IPS-18c (cell line): ENCODE results near the gene POLR1A.

ENCODE experiments used
- H3K4me3 ChIP-seq: 2 replicates; pipeline ENCODE4 v1.7.0; 2013; ENCODE audit warnings: low read depth, mild to moderate bottlenecking, low read length, moderate library complexity; ENCODE audit not compliant: insufficient read depth
- H3K9me3 ChIP-seq: one replicate; pipeline ENCODE4 v1.6.1; 2013; ENCODE audit warnings: mild to moderate bottlenecking, low read length, moderate library complexity; ENCODE audit not compliant: control insufficient read depth, insufficient read depth

The POLR1A gene

DNA sequence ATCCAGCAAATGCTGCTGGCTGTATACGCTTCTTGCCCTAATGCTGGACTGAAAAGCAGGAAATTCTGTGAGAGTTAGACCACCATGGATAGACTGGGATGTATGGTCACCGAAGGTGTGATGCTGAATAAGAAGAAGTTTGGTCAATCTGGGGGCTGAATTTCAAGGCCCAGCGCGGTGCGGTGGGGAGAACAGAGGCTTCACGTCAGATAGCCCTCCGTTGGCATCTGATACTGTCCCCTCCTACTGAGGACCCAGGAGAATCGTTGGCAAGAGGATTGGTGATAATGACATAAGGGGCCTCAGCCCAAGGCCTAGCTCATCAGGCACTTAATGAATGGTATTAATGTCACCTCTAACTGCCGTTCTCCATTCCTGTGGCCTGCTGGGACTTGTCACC, 119.6 kb downstream of the POLR1A start:
- no peak overlapping the region for H3K4me3 ChIP-seq
- no peaks in the 10 kb centered on the region for H3K9me3 ChIP-seq

DNA sequence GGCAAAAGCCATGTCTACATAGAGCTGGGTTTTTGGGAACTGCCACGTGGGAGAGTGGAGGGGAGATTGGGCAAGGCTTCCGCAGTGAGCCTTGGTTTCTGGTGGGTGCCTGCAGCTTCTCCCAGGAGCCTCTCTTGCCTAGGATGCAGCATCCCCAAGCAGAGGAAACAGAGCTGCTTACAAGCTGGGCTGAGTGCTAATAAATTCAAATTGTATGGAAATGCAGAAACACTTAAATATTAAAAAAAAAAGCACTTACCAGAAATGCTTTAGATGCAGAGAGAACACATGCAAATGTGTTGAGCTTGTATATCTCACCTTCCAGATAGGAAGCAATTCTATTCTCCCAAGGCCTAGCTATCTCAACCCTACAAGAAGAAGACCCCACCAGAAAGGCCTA, 120.9 kb downstream of the POLR1A start:
- Histone ChIP-seq H3K4me3 (no peak overlapping the region), H3K9me3 (no peaks in the 10 kb centered on the region)

DNA sequence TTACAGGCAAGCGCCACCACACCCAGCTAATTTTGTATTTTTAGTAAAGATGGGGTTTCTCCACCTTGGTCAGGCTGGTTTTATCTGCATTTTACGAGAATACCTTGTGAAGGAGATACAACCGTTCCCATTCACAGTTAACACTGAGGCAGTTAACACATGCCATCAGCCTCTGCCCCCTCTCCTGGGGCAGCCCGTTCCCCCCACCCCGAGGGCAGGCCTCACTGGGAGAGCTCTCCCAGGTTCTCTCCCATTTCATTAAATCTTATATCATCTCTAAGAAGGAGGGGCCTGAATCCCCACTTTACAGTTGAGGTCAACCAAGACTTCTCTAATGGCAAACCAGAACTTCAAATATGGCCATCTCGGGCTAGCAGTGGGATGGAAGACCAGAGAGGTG, 121.9 kb downstream of the POLR1A start:
- H3K9me3 ChIP-seq: no peaks in the 10 kb centered on the region

DNA sequence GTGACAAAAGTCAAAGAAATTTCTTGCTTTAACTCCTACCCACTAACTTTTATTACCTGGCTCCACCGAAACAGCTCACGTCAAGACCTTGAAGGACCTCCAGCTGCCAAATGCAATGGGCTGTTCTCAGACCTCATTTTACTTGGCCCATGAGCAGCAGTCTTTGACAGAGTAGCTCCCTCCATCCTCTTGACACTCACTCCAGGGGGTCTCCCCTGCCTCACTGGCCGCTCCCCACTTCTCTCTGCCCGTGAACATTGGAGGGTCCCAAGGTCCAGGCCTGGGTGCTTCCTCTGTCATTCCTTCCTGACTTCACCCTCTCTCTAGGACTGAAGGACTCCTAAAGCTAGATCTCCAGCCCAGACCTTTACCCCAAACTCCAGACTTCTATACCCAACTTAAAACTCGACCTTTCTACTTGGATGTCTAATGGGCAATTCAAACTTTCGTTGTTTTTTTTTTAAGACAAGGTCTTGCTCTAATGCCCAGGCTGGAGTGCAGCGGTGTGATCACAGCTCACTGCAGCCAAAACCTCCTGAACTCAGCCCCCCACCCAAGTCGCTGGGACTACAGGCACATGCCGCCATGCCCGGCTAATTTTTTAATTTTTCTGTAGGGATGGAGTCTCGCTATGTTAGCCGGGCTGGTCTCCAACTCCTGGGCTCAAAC, 124.0 kb downstream of the POLR1A start:
- H3K9me3 ChIP-seq: no peaks in the 10 kb centered on the region
- no peak overlapping the region for H3K4me3 ChIP-seq

More for the DNA sequence above, 121.9 kb downstream of the POLR1A start:
- H3K4me3 ChIP-seq: no peak overlapping the region

DNA sequence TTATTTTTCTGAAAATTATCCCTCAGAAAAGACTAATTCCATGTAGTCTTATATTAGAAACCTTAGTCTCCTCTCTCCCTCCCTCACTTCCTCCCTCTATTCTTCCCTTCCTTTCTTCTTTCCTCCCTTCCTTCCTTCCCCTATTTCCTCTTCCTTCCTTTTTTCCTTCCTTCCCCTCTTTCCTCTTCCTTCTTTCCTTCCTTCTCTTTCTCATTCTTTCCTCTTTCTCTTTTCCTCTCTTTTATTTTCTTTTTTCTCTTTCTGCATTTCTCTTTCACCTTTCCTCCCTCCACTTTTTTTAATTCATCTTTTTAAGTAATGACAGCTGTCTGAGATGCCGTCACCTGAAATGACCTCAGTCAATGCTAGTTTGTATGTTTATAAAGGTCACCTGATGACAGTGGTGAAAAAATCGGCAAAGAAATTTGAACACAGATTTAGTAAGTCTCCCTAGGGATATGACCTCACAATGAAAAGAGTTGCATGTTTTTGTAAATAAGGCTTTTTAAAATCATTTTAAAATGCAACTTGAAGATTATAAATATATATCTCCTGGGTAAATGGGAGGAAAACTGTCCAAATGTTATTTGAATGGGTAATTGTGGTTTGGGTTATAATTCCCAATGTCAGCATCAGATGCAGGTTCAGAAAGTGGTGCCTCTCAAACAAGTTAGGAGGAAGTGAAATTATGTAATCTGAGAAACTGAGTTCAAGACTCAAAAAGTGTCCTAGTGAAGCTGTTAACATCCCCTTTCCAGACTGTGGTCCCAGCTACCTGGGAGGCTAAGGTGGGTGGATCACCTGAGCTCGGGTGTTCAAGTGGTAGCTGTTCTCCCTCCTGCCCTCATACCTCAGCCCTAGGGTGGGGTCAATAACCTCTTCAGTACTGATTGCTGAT, 126.6 kb downstream of the POLR1A start:
- Histone ChIP-seq H3K4me3 (no peak overlapping the region), H3K9me3 (no peaks in the 10 kb centered on the region)

DNA sequence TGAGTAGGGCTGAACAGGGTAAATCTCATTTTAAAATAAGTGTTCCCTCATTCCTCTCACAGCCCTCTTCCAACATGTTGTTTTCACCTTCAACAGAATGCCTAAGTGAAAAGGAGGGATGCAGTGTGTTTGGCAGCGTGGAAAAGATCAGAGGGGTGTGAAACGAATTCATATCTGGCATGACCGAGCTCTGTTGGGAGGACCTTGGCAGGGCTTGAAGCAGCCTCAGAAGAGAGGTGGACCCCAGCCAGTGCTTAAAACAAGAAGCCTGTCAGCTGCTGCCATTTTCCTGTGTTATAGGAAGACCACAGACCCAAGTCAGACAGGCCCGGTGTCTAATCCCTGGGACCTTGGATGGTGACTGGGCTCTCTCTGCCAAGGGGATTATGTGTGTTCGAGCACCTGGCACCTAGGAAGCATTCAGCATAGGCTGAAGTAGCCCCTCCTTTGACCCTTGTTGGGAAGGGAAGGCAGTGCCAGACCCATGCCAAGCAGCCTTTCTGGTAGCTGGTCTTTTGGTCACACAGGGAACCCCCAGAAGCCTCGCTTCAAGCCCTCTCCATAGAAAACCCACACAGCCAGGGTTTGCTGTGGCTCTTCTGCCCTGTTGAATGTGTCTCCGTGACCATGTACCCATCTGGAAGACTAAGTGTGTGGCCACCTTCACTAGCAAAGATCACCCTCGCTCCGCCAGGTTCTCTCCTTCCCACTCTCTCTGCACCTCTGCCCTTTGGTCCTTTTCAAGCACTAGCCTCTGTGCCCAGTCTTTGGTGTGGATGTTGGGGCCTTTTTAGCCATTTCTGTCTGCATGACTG, 129.4 kb downstream of the POLR1A start:
- Histone ChIP-seq H3K4me3 (no peak overlapping the region), H3K9me3 (no peaks in the 10 kb centered on the region)

DNA sequence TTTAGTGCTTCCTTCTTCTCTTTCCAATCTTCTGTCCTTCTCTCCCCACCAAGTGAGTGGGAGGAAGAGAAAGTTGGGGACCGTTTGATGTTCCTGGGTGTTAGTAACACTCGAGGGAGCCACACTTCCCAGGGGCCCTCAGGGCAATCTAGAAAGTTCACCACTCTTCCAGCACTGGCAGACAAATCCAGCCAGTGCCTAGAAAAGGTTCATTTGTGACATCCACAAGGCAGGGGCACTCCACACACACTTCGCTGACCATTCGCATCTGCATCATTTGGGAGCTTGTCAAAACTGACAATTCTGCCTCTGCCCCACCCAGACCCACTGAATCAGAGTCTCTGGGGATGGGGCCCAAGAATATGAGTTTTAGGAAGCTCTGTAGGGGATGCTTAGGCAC, 130.1 kb downstream of the POLR1A start:
- no peak overlapping the region for H3K4me3 ChIP-seq
- no peaks in the 10 kb centered on the region for H3K9me3 ChIP-seq

DNA sequence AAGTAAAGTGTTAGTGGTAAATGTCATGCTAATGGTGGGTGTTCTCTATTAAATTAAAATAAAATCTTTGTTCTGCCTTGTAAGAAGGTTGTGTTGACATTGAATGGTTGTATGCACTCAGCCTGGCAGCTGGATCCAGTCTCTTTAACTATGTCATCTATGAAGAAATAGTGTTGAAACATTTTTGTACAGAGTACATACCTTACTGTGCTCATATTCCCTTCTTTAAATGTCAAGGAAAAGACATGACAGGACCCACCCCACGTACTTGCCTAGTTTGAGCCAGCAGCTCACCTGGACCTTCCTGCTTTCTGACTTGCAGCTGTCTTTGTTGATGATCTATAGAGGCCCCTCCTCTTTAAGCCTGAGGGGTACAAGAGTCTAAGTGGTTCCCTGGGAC, 131.3 kb downstream of the POLR1A start:
- H3K4me3 ChIP-seq: no peak overlapping the region
- H3K9me3 ChIP-seq: peaks cover 2% of the 10 kb centered on the region

DNA sequence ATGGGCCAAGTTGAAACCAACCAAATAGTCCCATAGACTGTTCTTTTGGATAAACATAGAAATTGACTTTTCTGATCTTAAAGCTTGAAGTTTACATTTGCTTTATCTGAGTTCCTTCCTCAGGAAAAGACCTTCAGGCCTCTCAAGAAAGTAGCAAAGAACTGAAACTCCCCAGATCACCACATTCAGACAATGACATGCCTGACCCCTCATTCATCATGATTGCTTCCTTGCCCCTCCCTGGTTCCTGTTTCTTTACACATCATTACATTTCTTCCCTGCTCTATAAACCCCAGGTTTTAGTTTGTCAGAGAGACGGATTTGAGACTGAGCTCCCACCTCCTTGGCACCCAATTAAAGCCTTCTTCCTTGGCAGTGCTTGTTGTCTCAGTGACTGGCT, 133.3 kb downstream of the POLR1A start:
- no peak overlapping the region for H3K4me3 ChIP-seq
- peaks cover 2% of the 10 kb centered on the region for H3K9me3 ChIP-seq

DNA sequence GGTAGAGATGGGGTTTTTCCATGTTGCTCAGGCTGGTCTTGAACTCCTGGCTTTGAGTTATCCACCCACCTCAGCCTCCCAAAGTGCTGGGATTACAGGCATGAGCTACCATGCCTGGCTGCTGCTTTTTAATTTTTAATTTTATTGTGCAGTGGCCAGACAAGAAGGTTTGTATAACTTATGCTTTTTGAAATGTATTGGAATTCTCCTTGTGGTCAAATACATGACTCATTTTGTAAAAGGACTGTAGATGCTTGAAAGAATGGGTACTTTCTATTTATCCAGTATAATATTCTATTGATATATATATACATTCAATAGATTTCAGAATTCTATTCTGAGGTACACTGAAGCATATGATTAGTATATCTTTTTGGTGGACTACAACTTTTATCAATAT, 134.3 kb downstream of the POLR1A start:
- Histone ChIP-seq H3K4me3 (no peak overlapping the region), H3K9me3 (peaks cover 2% of the 10 kb centered on the region)
